Measurements from ENCODE around the gene XXYLT1. TPM values are rescaled to one million over a fixed set of nuclear protein-coding genes. Genes with fewer than 3 reads are reported as not detected.

XXYLT1 gene
- total RNA-seq, 1 donor from 2014 or later = 25.4 TPM

DNA sequence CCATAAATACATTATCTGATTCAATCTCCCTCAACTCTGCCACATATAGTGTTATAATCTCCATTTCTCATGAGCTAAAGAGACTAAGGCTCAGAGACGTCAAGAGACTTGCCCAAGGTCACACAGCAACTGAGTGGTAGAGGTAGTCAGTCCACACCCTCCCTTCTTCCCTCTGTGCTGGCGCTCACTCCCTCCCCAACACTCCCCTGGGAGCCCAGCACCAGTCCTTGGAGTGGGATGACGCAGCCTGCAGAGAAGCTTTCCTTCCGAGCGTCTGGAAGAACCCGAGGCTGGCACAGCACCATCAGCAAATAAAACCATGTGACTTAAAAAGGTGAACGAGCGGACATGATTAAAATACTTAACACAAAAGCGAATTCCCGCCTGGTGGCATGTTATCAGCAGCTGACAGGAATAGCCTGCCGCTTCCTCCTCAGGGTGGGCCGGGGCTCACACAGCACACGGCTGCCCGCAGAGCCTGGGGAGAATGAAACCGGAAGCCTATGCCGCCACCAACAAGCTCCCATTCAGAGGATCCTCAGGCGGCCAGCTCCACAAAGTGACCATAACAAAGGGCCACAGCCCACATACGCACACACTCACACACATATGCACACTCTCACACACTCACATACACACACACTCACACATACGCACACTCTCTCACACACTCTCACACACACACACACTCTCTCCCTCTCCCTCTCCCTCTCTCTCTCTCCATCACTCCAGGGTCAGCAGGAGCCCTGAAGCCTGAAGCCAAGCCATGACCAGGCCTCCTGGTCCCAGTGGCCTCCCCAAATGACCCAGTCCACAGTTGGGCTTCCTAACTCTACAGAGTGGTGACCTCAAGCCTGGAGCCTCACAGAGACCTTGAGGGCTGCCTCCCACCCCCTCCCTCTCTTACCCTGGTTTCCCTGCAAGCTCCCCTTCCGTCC is 120.5 kb downstream of the XXYLT1 start:
- TF ChIP-seq, protein P1, sequence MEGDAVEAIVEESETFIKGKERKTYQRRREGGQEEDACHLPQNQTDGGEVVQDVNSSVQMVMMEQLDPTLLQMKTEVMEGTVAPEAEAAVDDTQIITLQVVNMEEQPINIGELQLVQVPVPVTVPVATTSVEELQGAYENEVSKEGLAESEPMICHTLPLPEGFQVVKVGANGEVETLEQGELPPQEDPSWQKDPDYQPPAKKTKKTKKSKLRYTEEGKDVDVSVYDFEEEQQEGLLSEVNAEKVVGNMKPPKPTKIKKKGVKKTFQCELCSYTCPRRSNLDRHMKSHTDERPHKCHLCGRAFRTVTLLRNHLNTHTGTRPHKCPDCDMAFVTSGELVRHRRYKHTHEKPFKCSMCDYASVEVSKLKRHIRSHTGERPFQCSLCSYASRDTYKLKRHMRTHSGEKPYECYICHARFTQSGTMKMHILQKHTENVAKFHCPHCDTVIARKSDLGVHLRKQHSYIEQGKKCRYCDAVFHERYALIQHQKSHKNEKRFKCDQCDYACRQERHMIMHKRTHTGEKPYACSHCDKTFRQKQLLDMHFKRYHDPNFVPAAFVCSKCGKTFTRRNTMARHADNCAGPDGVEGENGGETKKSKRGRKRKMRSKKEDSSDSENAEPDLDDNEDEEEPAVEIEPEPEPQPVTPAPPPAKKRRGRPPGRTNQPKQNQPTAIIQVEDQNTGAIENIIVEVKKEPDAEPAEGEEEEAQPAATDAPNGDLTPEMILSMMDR (IDR thresholded peaks at IDR 0.05; ENCODE audit: unreplicated experiment) = no peak
- DNase-seq (ENCODE audit: low spot score, unreplicated experiment) = no peak
- peaks cover 21% of the 10 kb centered on the region for H3K27me3 Mint-ChIP-seq
- peaks cover 3% of the 10 kb centered on the region for H3K36me3 Mint-ChIP-seq (ENCODE audit: insufficient read depth)
- peak overlapping the region; percentile 11 for H3K4me3 Mint-ChIP-seq (ENCODE audit: low read depth)
- peaks cover 24% of the 10 kb centered on the region for H3K4me1 Mint-ChIP-seq (ENCODE audit: low read depth)
- no peaks in the 10 kb centered on the region for H3K9me3 Mint-ChIP-seq (ENCODE audit: low read depth)
- peak overlapping the region; percentile 84 for H3K27ac Mint-ChIP-seq

DNA sequence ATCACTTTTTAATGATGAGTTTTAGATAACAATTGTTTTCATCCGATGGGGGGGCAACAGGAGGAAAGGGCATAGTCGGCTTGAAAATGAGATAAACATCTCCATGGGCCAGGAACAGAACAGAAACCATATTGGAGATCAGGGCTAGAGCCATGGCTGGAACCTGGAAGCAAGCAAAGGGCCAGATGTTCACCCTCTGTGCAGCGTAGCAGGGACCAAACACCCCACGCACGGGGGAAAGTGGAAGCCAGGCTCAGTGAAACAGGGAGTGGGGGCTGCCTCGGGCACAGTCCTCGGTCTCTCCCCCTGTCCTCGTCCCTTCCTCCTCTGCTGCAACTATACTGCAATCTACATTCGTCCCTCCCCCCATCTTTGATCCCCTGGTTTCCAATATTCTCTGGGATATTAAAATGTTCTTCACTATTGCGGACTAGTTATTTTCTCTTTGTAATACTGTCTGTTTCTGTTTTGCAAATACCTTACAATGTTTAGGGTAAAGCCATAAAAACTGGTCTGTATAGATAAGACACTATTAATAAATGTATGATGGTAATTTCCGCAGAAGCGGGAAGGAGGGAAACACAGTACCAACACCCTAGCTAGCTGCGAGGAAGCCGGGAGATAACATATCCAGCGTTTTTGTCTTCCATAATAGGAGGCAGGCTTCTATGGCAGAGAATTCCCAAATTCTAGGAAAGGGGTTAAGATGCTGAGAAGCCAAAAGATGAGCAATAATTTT is 121.5 kb downstream of the XXYLT1 start:
- H3K9me3 Mint-ChIP-seq (ENCODE audit: low read depth) = no peaks in the 10 kb centered on the region

DNA sequence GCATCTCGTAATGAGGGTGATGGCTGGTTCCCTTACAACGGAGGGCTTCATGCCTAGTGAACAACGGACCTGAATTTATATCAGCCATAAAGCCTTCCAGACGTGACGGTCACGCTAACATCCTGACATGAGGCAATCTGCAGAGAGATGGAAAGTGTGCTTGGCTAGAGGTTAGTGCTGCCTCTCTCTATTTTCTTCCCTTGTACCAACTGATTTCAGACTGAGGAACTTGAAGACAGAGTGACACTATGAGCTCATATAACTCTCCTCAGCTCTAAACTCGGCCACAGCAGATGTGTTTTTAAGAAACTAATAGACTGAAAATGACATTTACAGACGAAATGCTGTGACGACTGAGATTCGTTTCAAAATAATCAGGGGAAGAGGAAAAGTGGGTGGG is 122.4 kb downstream of the XXYLT1 start:
- H3K9me3 Mint-ChIP-seq (ENCODE audit: low read depth) = no peaks in the 10 kb centered on the region
- TF ChIP-seq, protein P1 (IDR thresholded peaks at IDR 0.05; ENCODE audit: unreplicated experiment) = no peak
- H3K27ac Mint-ChIP-seq = no peak overlapping the region
- H3K27me3 Mint-ChIP-seq = peaks cover 17% of the 10 kb centered on the region
- H3K4me3 Mint-ChIP-seq (ENCODE audit: low read depth) = no peak overlapping the region
- no peaks in the 10 kb centered on the region for H3K36me3 Mint-ChIP-seq (ENCODE audit: insufficient read depth)
- peaks cover 10% of the 10 kb centered on the region for H3K4me1 Mint-ChIP-seq (ENCODE audit: low read depth)
- no peak for DNase-seq (ENCODE audit: low spot score, unreplicated experiment)

More for the DNA sequence above, 121.5 kb downstream of the XXYLT1 start:
- no peak overlapping the region for H3K4me3 Mint-ChIP-seq (ENCODE audit: low read depth)
- peaks cover 3% of the 10 kb centered on the region for H3K36me3 Mint-ChIP-seq (ENCODE audit: insufficient read depth)
- no peak overlapping the region for H3K27ac Mint-ChIP-seq
- DNase-seq (ENCODE audit: low spot score, unreplicated experiment) = no peak
- H3K4me1 Mint-ChIP-seq (ENCODE audit: low read depth) = peaks cover 16% of the 10 kb centered on the region
- peaks cover 21% of the 10 kb centered on the region for H3K27me3 Mint-ChIP-seq
- TF ChIP-seq, protein P1 (IDR thresholded peaks at IDR 0.05; ENCODE audit: unreplicated experiment) = no peak

DNA sequence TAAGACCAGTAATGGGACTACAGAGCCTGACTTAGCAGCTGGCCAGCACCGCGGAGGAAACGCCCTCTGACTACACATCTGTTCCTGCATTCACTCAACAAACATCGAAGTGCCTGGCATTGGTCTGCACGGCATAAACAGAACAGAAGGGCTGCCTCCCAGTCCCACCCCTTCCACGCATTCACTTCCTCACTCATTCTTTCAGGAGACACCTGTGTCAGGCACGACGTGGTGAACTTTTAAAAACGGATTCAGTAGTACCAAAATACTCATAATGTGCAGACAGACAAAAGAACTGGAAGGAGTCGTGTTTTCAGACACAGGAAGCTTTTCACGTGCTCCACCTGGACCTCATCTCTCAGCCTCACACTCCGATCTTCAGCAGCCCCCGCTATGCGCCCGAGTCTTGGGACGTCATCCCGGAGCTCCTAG is 123.3 kb downstream of the XXYLT1 start:
- Mint-ChIP-seq H3K27ac (no peak overlapping the region), H3K4me1 (ENCODE audit: low read depth) (peaks cover 8% of the 10 kb centered on the region), H3K4me3 (ENCODE audit: low read depth) (no peak overlapping the region), H3K9me3 (ENCODE audit: low read depth) (no peaks in the 10 kb centered on the region), H3K36me3 (ENCODE audit: insufficient read depth) (no peaks in the 10 kb centered on the region), H3K27me3 (peaks cover 9% of the 10 kb centered on the region)
- TF ChIP-seq, protein P1 (IDR thresholded peaks at IDR 0.05; ENCODE audit: unreplicated experiment) = no peak
- DNase-seq (ENCODE audit: low spot score, unreplicated experiment) = no peak

DNA sequence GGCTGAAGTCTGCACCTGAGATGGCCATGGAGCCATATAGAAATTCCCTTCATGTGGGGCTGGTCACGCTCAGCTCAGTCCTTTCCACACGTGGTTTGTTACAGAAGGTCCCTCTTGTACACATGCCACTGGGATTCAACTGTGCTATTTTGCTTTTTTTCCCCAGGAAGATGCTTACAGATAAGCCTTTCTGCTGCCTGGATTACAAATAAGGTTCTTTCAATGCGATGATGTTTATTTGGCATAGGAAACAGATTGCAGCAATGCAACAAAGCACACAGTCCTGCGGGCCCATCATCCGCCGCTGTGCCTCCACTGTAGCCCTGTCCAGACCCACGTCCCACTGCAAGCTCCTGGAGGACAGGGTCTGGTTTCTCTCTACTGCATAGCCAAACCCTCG is 124.8 kb downstream of the XXYLT1 start:
- Mint-ChIP-seq H3K27me3 (peaks cover 3% of the 10 kb centered on the region), H3K4me1 (ENCODE audit: low read depth) (peaks cover 8% of the 10 kb centered on the region), H3K27ac (no peak overlapping the region), H3K36me3 (ENCODE audit: insufficient read depth) (peaks cover 5% of the 10 kb centered on the region), H3K9me3 (ENCODE audit: low read depth) (peaks cover 5% of the 10 kb centered on the region), H3K4me3 (ENCODE audit: low read depth) (no peak overlapping the region)
- no peak for DNase-seq (ENCODE audit: low spot score, unreplicated experiment)
- TF ChIP-seq, protein P1 (IDR thresholded peaks at IDR 0.05; ENCODE audit: unreplicated experiment) = no peak

Data from progenitor cell of endocrine pancreas (in vitro differentiated cells).